GM12878 (cell line): ENCODE measurements around the gene ZDHHC11B. TPM values are rescaled to one million over a fixed set of nuclear protein-coding genes. Genes with fewer than 3 reads are reported as not detected.

Source experiments
- ATAC-seq: fragments of 200-7000 bp; cut with Tn5 transposase; 3 replicates; pipeline ENCODE4 v1.9.1; 2020; ENCODE audit warnings: mild to moderate bottlenecking, moderate library complexity
- BruUV-seq: library from RNA; stranded (reverse); fragments of 400-500 nt; replicated peaks from 2 replicates; lab custom pipeline; 2021; lab: Mats Ljungman, UMichigan
- CTCF ChIA-PET: fragments of 300-600 bp; sonication (Branson Sonifier 250); formaldehyde crosslinking; extraction: SDS; loops from one replicate; lab custom pipeline; 2021; ENCODE audit warnings: inconsistent platforms; lab: Yijun Ruan, JAX
- POLR2A ChIA-PET: fragments of 350-600 bp; formaldehyde crosslinking; extraction: SDS; loops from one replicate; lab custom pipeline; 2021; ENCODE audit warnings: inconsistent platforms; lab: Charles Lee
- RAD21 ChIA-PET: fragments of 300-600 bp; sonication (Branson Sonifier 250); formaldehyde crosslinking; loops from one replicate; lab custom pipeline; 2023; ENCODE audit warnings: antibody characterized with exemption; ENCODE audit not compliant: unreplicated experiment; lab: Charles Lee
- SMC1A ChIA-PET: fragments of 300-600 bp; sonication (Branson Sonifier 250); formaldehyde crosslinking; loops from one replicate; lab custom pipeline; 2023; ENCODE audit not compliant: unreplicated experiment, uncharacterized antibody; lab: Charles Lee
- DNase-seq: peaks from one replicate; pipeline ENCODE4 v3.0.0-alpha.2; 2011; ENCODE audit warnings: low read depth, low spot score
- FAIRE-seq: peaks from 3 replicates; lab custom pipeline; 2011; peaks lifted over from hg19 to GRCh38; lab: Jason Lieb, UNC
- H2AFZ ChIP-seq: 2 replicates; pipeline ENCODE4 v1.6.0; 2011; ENCODE audit warnings: low read depth, low read length, control low read depth; ENCODE audit not compliant: control insufficient read depth
- H3K27ac ChIP-seq: 2 replicates; pipeline ENCODE4 v1.5.1; 2011; ENCODE audit warnings: control low read depth; ENCODE audit not compliant: control insufficient read depth, insufficient read depth
- H3K27me3 ChIP-seq, 2 experiments: replicated peaks in 1 of 2; 2 replicates each; pipeline versions ENCODE4 v1.6.0 to v1.6.1; 2011; ENCODE audit warnings: low read length in 1 of 2; ENCODE audit not compliant: control insufficient read depth in 2 of 2, insufficient read depth in 2 of 2
- H3K36me3 ChIP-seq, 2 experiments: 2 replicates each; pipeline ENCODE4 v1.5.1; 2011; ENCODE audit warnings: low read length in 1 of 2; ENCODE audit not compliant: control insufficient read depth in 2 of 2, insufficient read depth in 2 of 2
- H3K4me1 ChIP-seq: 2 replicates; pipeline ENCODE4 v1.6.1; 2011; ENCODE audit warnings: mild to moderate bottlenecking, low read length, moderate library complexity, mixed read lengths; ENCODE audit not compliant: control insufficient read depth, insufficient read depth
- H3K4me2 ChIP-seq: 2 replicates; pipeline ENCODE4 v1.6.0; 2011; ENCODE audit warnings: control low read depth; ENCODE audit not compliant: control insufficient read depth, insufficient read depth
- H3K4me3 ChIP-seq: fragments of 200-600 bp; sonication (generic); 2 replicates; pipeline ENCODE4 v1.5.1; 2016
- H3K79me2 ChIP-seq: 2 replicates; pipeline ENCODE4 v1.6.0; 2011; ENCODE audit warnings: low read length; ENCODE audit not compliant: control insufficient read depth, insufficient read depth
- H3K9ac ChIP-seq: 2 replicates; pipeline ENCODE4 v1.8.0; 2011; ENCODE audit warnings: low read length, control low read depth, mixed read lengths; ENCODE audit not compliant: control insufficient read depth, insufficient read depth
- H3K9me3 ChIP-seq: replicated peaks from 3 replicates; pipeline ENCODE4 v1.5.1; 2011; ENCODE audit warnings: mild to moderate bottlenecking, low read length; ENCODE audit not compliant: control insufficient read depth, insufficient read depth
- H4K20me1 ChIP-seq: 2 replicates; pipeline ENCODE4 v1.6.0; 2011; ENCODE audit not compliant: control insufficient read depth, insufficient read depth
- BCL3 ChIP-seq: IDR thresholded peaks from 2 replicates; pipeline ENCODE4 v1.6.1; 2011; ENCODE audit warnings: borderline replicate concordance, low read depth, mild to moderate bottlenecking, moderate library complexity, low read length; ENCODE audit not compliant: insufficient read depth, poor library complexity, severe bottlenecking
- BCLAF1 ChIP-seq: fragments of 450-650 bp; IDR thresholded peaks from 2 replicates; pipeline ENCODE4 v1.6.1; 2017; ENCODE audit warnings: antibody characterized with exemption, mild to moderate bottlenecking, moderate library complexity
- CBX5 ChIP-seq: sonication (generic); IDR thresholded peaks from 2 replicates; pipeline ENCODE4 v1.6.1; 2016; ENCODE audit warnings: low read depth, moderate library complexity, mild to moderate bottlenecking, inconsistent platforms
- HDAC6 ChIP-seq: fragments of 200-600 bp; sonication (generic); IDR thresholded peaks from one replicate; pipeline ENCODE4 v1.8.0; 2017; ENCODE audit warnings: antibody characterized with exemption; ENCODE audit not compliant: unreplicated experiment
- MXI1 ChIP-seq: fragments of 150-350 bp; IDR thresholded peaks from 2 replicates; pipeline ENCODE4 v1.6.1; 2011; ENCODE audit warnings: low read depth, mild to moderate bottlenecking, inconsistent platforms, low read length, improper control_type of control experiment
- PBX3 ChIP-seq: IDR thresholded peaks from 2 replicates; pipeline ENCODE4 v1.6.1; 2011; ENCODE audit warnings: mild to moderate bottlenecking, low read depth, low read length, moderate library complexity; ENCODE audit not compliant: insufficient replicate concordance
- SREBF1 ChIP-seq: IDR thresholded peaks from 2 replicates; pipeline ENCODE4 v1.6.1; 2012; ENCODE audit warnings: mild to moderate bottlenecking, low read length
- TBL1XR1 ChIP-seq: IDR thresholded peaks from 2 replicates; pipeline ENCODE4 v1.6.1; 2012; ENCODE audit warnings: low read depth, low read length, improper control_type of control experiment
- TCF3 ChIP-seq: IDR thresholded peaks from 2 replicates; pipeline ENCODE4 v1.6.1; 2012; ENCODE audit warnings: low read depth, mild to moderate bottlenecking, low read length, borderline replicate concordance; ENCODE audit not compliant: insufficient read depth
- YY1 ChIP-seq: IDR thresholded peaks from 2 replicates; pipeline ENCODE4 v1.6.1; 2011; ENCODE audit warnings: low read depth, mild to moderate bottlenecking, low read length
- WGBS: methylation state at CpG from one replicate; pipeline ENCODE4 v1.1.6; 2016; ENCODE audit warnings: low lambda C conversion rate; ENCODE audit not compliant: insufficient replicate concordance, insufficient coverage; ENCODE audit errors: missing lambda C conversion rate; 5-methylcytosine and 5-hydroxymethylcytosine counted together
- in situ Hi-C: fragments of 300-500 bp; cut with MboI; formaldehyde crosslinking; loops from 9 replicates; pipeline ENCODE4 v1.14.3; 2018; ENCODE audit warnings: mixed read lengths
- intact Hi-C: fragments of 100-400 bp; cut with micrococcal nuclease; formaldehyde crosslinking; loops from one replicate; pipeline ENCODE4 v1.14.2; 2022; ENCODE audit not compliant: unreplicated experiment
- polyA plus RNA-seq, 11 experiments: library from polyadenylated mRNA; depleted of rRNA in 4 of 11; unstranded in 6 of 11; stranded (reverse) in 5 of 11; fragments of >200 nt; fragmentation: Nextera tagmentation in 4 of 11; fragmentation: Illumina TruSeq in 1 of 11; extraction: Ambion mirVana in 4 of 11; extraction: Trizol in 1 of 11; gene quantifications; 1 replicate in 1 of 11; 2 replicates in 10 of 11; pipeline versions ENCODE4 v1.2.1 to v1.2.3, GENCODE V29; 2011 to 2016; ENCODE audit warnings: inconsistent platforms in 2 of 11, missing spikeins in 2 of 11, low read depth in 1 of 11
- total RNA-seq, 4 experiments: library from RNA; depleted of rRNA in 3 of 4; stranded (reverse); fragments of >200 nt in 3 of 4; fragmentation: Illumina TruSeq in 1 of 4; extraction: Trizol in 1 of 4; gene quantifications; 2 replicates each; pipeline versions ENCODE4 v1.2.1 to v1.2.3, GENCODE V29; 2013 to 2021

ZDHHC11B gene
- total and polyA plus RNA-seq, 10 of the 15 experiments (the other 5 are each of a cell fraction or from before 2014, with no cell fraction given): 0.01 to 0.10 (median 0.09) TPM; not detected in 7

GRCh38 chr5:677131-678101 lies 107.1 kb downstream of the ZDHHC11B start (continued):
- TF ChIP-seq BCLAF1: no peak
- no peak for TF ChIP-seq CBX5
- no peak for TF ChIP-seq YY1
- no peak for TF ChIP-seq MXI1
- no peak for TF ChIP-seq SREBF1
- TF ChIP-seq TBL1XR1: no peak

GRCh38 chr5:676699-677076 lies 107.8 kb downstream of the ZDHHC11B start:
- ChIA-PET POLR2A (no interaction called here), CTCF (no interaction called here), SMC1A (no interaction called here), RAD21 (no interaction called here)
- H3K9ac ChIP-seq: no peak overlapping the region
- no peaks in the 10 kb centered on the region for H3K4me1 ChIP-seq
- H3K27ac ChIP-seq: no peak overlapping the region
- FAIRE-seq: no peak
- in situ Hi-C loops: no loop called here
- 89% methylated on average over 34 of the region's 48 CpGs for WGBS
- no peak overlapping the region for H3K4me2 ChIP-seq
- no peak overlapping the region for H3K4me3 ChIP-seq
- no peak for ATAC-seq
- no peaks in the 10 kb centered on the region for H3K9me3 ChIP-seq
- TF ChIP-seq HDAC6: no peak
- peak; percentile 91 for TF ChIP-seq BCL3
- peak; percentile 54 for TF ChIP-seq PBX3
- TF ChIP-seq TCF3: peak; percentile 86; the same call in 1 of the 2 replicates
- no peaks in the 10 kb centered on the region for H3K79me2 ChIP-seq
- H4K20me1 ChIP-seq: no peaks in the 10 kb centered on the region
- no peaks in the 10 kb centered on the region for H3K27me3 ChIP-seq
- no TSS peak for BruUV-seq
- no peaks in the 10 kb centered on the region for H3K36me3 ChIP-seq
- no peak for DNase-seq
- H2AFZ ChIP-seq: no peak overlapping the region
- intact Hi-C loops: no loop called here
